NCI-H2227 treated with DMSO at 0.1 percent for 48 hours (cell line): ENCODE data around the gene TANK.
"Not testable (repeated sequence)": the region's sequence is repeated elsewhere in the genome, so short reads cannot be mapped to it uniquely, and the experiment has no call there.

ENCODE experiments used
- DNase-seq: peaks from one replicate; lab custom pipeline; 2025; lab: John Stamatoyannopoulos, UW

The TANK gene

DNA sequence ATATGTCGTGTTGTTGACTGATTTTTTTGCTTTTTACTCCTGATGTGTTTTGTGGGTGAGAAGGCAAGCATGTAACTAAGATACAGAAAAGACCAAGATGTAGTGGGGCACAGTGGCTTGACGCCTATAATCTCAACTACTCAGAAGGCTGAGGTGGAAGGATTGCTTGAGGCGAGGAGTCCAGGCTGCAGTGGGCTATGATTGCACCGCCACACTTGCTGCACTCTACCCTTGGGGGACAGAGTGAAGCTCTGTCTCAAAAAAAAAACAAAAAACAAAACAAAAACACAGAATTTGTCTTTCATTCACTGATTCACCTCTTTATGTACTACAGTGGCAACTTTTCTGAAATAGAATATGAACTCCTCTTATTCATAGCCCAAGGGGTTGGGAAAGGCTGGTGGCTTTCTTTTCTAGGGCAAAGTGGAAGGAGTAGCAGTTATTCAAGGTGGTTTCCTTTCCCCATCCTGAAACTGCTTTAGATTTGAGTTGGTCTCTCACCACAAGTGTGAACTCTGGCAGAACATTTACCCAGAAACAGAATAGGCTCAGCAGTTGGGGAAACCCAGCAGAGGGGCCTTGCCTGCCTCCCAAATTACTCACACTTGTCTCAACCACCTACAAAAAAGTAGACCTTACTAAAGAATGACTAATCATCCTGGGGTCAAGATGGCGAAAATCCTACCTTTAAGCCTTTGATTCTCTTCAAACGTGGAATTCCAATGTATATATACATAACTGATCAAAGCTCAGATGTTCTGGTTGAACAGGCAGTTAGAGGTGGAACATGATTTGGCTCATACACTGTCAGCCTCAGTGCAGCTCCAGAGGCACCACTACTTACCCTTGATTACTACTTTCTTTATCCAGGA lies 6.5 kb downstream of the TANK start:
- DNase-seq, result no peak

DNA sequence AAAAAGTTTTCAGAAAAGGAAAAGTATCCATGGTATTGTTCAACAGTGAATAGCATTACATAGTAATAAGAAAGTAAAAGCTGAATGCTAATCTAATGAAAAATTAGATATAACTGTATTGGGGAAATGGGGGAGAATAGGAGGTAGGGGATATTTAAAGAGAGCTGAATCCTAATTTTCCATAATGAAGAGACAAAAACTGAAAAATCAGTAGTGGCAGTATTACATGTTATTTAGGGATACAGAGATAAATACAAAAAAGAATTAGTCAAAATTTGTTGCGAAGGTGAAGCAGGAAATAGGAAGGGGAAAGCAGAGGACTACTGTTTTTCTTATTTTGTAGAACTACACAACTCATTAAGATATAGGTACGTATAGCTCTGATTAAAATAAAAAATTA lies 9.1 kb downstream of the TANK start:
- DNase-seq, result no peak

DNA sequence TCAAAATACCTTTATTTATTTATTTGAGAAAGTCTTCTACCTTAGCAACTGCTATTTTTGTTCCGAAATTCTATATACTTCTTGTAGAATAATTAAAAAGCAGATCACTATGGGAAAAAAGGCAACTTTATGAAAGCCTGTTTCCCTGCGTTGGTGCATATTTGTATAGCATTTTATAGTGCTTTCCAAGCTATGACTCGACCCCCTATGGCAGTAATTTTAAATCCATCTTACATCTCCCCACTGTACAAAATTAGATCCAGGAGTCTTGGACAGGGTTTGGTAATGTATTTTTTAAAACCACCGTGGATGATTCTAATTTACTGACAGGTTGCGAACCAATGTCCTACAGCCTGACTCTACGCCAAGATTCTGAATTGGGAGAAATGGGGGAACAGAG lies 10.1 kb downstream of the TANK start:
- no peak for DNase-seq

DNA sequence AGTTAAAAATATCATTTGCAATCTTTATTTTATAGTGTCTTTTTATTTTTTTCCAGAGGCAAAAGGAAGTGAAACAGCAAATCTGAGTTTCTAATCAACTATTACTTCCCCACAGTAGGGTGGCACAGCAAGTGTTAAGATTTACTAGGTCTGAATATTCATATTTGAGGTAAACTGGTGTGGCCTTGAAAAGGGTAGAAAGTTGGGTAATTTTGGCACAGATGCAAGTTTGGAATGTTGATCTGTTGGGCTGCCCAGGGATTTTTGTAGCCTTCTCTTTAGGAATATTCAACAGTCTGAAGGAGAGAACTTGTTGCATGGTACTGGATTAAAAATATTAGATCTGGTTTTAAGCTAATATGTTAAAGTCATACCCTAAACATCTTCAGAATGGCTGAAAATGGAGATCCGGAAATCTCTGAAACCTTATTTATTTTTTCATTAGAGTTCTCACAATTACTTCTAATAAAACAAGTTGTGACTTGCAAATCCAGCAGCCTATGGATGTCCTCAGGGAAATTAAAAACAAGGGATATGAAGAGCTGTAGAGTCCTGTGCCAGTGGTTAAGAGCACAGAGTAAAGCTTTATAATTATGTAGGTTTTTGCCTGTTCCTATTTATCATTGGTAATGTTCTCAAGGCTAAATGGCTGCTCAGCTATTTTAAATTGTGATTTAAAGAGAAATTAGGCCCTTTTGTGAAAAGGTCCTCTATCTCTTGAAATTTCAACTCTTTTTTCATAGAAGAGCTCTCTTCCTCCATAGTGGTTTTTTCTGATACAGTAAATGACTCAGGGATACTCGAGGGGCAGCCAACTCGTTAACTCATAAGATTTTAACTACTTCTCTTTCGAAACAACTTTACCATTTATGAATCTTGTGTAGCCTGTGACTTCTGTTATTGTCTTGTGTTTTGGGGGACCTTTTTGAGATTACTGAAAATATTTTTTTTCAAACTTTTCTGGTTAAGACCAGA lies 11.0 kb downstream of the TANK start:
- no peak for DNase-seq

DNA sequence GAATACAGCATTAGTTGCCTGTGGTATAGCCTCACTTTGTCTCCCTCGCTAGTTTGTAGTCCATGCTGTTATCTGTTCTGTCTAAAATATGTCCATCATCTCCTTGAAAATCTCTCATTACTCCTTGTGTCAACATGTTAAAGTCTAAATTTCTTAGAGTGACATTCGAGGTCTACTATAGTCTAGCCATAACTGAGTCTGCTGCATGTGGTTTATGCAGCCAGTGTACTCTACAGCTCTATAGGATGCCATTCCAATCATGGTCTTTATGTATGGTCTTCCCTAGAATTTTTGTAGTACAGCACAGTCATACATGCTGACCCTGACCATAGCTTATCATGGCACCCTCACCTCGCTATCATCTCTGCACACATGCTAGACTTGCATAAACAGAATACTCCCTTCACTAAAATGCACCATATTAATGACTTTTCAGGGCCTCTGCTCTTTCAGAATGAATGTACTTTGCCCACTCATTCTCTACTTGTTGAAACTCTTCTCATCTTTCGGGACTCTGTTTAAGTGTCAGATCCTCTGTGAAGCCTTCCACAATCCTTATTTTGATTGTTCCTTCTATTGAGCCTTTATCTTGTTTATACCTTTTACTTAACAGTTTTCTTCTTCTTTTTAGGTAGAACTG lies 12.8 kb downstream of the TANK start:
- DNase-seq, result no peak

DNA sequence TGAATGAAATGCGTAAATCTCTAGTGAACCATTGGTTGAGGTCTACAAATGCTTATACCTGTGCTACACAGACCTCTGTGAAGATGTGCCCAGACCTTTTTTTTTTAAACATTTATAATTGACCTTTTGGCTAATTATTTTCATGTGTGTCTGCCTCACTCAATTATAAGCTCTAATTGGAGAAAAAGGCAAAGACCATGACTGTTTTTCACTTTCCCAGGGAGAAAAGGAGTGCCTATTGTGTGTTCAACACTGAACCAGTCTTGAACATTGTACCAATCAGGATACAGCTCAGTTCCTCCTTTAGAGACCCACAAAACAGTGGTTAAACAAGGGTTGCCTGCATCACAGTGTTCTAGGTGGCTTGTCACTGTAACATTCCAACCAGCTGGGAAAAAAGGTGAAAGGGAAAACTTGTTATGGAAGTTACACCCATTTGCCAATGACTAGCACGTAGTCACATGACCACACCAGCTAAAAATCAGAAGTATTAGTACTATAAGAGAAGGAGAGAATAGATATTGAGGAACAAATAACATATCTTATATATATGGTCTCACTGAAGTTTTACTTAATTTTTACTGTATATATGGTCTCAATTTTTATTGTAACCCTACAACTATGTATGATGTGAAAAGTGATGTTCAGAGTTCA lies 13.4 kb downstream of the TANK start:
- DNase-seq, result no peak

DNA sequence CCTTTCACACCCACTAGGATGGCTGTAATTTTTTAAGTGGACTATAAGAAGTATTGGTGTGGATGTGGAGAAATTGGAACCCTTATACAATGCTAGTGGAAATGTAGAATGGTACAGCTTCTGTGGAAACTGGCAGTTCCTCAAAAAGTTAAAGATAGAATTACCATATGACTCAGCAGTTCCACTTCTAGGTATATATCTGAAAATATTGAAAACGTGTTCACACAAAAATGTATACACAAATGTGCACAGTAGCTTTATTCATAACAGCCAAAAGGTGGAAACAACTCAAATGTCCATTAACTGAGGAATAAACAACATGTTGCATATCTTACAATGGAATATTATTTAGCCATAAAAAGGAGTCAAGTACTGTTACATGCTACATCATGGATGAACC lies 17.7 kb downstream of the TANK start:
- DNase-seq, result no peak

DNA sequence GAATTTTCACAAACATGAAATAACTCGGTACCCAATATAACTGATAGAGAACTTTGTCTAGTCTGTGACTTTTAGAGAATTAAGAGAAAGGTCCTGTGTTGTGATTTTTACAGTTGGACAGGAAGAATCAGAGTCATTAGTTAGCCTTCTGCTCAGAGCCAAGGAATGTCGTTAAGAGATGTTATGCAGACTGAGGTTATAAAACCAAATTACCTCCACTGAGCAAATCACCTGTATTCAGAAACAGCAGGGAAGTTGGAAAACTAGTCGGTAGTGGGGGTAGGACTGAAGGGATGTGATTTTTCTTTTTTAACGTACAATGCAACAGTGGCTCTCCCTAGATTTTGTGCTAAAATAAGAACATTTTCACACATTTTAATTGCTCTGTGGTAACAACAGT lies 18.5 kb downstream of the TANK start:
- no peak for DNase-seq

DNA sequence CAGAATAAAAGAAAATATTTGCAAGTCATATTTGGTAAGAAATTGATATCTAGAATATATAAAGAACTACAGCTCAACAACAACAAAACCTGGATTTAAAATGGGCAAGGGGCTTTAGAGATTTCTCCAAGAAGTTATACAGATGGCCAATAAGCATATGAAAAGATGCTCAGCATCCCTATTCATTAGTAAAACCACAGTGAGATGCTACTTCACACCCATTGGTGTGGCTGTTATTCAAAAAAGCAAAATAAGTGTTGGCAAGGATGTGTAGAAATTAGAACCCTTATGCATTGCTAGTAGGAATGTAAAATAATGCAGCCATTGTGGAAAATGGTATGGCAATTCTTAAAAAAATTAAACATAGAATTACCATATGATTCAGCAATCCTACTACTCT lies 29.8 kb downstream of the TANK start:
- no peak for DNase-seq

DNA sequence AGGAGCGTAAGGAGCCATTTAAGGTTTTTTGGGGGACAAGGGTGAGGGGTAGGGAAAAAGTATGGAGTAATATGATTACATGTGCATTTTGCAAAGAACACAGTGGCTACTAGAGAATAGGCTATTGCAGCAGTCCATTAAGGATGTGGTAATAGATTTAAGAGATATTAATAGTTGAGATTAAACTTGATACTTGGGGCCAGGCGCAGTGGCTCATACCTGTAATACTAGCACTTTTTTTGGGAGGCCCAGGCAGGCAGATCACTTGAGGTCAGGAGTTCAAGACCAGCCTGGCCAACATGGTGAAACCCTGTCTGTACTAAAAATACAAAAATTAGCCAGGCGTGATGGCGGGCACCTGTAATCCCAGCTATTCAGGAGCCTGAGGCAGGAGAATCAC lies 35.4 kb downstream of the TANK start:
- not testable (repeated sequence) for DNase-seq

DNA sequence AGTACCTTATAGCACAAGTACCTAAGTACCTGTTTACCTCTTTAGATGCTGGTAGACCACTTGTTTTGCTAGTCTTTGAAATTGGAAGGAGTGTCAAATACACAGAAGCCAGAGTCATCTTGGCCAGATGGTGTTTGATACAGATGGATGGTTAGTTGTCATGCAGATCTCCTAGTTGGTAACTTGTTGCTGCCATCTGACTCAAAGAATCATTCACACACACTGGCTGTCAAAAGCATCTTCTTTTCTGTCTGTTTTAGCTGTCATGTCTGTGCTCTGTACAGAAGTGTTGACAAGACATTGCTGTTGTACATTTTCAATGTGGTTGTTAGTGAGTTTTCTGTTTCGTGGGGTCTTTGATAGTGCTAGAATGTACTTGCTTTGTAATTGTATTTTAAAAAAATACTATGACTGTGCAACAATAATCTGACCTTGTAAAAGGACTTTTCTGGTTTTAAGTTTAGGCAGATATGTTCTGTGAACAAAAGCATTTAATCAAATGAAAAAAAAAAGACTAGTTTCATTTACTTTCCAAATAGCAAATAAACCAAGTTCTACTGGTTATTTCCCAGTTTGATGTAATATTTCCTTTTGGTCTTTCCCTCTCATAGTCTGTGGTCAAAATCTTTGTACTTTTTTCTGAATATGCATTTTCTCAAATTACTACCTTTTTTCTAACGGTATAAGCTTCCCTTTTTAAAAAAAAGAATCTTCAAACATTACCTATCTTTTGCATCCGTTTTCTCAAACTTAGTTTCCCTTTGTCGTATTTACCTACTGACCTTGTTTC lies 39.9 kb downstream of the TANK start:
- no peak for DNase-seq

DNA sequence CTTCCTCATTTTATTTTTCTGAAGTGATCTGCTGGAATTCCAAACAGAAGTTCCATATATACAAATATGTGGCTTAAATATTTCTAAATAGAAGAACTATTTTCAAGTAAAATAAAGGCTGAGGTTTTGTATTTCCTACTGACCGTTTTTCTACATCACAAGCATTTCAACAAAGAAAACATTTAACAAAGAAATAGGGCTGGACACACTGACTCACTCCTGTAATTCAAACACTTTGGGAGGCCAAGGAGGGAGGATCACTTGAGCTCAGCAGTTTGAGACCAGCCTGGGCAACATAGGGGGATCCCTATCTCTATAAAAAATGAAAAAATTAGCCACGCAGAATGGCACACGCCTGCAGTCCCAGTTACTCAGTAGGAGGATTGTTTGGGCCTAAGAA lies 44.6 kb downstream of the TANK start:
- DNase-seq, result no peak

DNA sequence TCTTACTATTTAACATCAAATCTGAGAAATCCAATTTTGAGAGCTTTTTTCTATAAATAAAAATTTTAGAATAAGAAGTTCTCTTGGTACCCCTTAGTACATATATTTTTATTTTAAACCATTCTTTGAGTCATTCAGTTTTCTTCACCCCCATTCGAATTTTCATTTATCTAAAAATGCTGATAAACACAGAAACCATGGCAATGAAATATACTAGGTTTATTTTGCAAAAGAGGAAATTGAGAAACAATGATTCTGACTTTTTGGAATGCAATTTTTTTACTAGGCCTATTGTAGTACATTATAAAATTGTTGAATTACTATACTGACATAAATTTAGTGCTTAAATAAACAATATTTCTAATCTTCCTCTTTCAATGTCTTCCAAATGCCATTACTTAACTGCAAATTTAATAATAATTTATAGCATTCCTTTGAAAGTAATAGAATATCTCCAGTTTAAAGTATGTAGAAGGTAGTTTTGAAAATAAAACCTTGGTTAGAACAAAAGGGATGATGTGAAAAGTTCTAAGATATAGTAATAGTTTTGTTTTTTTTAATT lies 46.3 kb downstream of the TANK start:
- no peak for DNase-seq

DNA sequence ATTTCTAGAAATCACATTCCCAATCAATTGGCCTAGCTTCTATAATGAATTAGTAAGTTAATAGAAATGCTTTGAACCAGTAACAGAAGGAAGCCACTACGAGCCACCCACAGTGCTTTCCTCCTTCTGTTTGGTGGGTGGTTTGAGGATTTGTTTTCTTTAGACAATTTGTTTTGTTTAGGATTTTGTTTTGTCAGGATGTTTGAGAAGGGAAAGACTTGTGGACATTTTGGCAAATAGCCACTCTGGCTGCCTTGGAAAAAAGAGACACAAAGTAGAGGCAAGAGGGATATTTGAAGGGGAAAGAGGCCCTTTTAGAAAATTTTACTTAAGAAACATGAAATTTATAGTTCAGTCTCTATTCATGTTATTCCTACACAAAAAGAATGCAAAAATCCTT lies 47.7 kb downstream of the TANK start:
- DNase-seq, result no peak

DNA sequence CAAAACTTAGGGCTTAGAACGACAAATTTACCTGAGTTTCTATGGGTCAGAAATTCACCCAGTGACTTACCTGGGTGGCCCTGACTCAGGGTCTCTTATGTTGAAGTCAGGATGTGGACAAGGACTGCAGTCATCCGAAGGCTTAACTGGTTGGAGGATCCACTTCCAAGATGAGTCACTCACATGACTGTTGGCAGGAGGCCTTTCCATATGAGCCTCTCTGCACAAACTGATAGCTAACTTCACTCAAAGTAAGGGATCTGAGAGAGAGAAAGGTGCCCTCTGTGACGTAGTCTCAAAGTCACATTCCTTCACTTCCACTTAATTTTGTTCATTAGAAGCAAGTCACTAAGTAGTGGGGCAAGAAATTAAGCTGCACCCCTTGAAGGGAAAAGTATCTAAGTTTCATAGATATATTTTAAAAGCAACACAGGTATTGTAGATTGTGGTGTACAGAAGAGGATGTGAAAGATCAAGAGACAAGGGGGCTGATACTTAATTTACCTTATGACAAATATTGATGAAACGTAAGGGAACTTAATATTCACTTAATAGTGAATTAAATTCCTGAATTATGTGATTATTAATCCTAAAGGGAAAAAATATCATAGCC lies 48.4 kb downstream of the TANK start:
- DNase-seq, result no peak

DNA sequence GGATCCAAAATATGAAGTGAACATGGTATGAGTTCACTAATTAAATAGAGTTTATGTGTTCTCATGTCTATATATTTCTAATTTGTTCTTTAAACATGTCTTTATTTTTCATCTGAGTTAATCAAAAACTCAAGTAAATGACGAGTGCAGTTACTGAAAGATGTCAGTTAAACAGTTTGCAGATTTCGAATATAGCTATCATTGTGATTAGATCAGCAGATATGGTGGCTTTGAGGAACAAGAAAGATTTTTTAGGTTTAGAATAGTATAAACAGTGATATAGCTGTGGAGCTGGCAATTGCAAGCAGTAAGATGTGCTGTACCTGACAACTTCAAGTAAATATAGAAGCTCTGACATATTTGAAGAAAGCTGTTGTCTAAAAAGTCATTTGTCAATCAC lies 49.7 kb downstream of the TANK start:
- DNase-seq, result no peak

DNA sequence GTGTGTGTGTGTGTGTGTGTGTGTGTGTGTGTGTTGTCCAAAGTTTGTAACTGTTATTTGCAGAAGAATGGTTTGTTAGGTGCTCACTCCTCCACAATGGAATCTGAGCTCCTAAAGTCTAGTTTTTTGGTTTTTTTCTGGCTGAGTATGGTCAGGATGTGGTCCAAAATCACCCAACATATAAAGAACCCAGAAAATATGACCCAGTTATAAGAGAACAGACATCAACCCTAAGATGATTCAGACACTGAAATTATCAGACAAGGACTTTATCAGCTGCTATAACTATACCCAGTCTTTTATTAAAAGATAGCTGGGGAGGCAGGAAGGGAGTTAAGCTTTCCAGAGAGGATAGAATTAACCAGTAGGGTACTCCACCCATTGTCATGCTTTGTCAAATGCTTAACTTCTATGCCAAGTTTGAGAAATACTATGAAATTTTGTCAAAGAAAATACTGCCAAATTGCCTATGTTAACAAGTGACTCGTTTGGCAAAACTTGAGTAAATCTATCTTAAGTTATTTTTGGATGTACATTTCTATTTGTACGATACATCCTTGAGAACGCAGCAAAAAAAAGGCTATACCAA lies 57.5 kb downstream of the TANK start:
- no peak for DNase-seq

DNA sequence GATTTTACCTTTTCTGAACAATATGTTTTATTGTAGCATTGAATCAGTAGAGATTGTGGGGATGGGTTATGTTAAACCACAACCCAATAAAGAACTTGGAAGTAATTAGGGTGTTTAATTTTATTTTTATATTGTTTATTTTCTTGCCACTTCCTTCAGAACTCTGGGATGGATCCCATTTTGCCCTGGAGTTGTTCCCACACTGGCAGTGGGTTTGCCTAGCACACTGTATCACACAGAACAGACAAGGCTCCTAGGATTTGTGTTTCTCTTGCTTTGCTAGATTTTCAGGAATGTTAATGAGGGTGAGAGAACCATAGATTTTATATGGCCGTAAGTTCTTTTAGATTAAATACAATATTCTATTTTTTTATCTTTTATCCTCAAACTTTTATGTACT lies 59.0 kb downstream of the TANK start:
- no peak for DNase-seq

DNA sequence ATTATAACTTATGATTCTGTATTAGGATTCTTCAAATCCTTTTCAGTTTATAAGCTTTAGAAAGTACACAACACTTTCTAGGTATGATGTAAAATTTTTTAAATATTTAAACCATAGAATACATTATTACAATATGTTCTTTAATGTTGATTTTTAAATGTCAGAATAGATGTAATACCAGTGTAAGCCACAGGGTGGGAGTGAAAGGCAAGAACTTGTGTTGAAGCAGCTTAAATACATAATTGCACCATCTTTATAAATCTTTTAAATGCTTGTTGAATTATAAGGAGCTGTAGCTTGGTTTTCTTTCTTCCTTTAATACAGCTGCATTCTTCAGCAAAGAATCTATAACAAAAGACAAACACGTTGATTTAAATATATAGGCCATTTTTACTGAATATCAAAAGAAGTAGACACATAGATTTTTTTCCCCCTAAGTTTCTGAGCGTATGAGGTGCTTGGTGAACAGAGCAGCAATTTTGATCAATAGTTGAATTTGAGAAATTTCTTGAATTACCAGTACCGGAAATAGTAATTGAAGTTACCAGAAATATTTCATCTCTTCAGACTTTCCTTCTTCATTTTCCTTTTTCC lies 63.0 kb downstream of the TANK start:
- peak; percentile 51 for DNase-seq
